HG03280 (cell line): ENCODE data around the gene AURKAIP1.
A peak's percentile ranks its signal among the peaks of the same experiment; 100 is the strongest.

ENCODE experiments used
- ATAC-seq: cut with Tn5 transposase; IDR thresholded peaks from one replicate; pipeline ENCODE4 v1.9.1; 2021; ENCODE audit warnings: mild to moderate bottlenecking, moderate library complexity; ENCODE audit not compliant: unreplicated experiment

Gene AURKAIP1

GRCh38 chr1:1335283-1335682 lies 39.7 kb downstream of the AURKAIP1 start:
- ATAC-seq, result no peak

GRCh38 chr1:1334835-1335234 lies 40.2 kb downstream of the AURKAIP1 start:
- ATAC-seq, result no peak

GRCh38 chr1:1333551-1334241 lies 41.3 kb downstream of the AURKAIP1 start:
- no peak for ATAC-seq

GRCh38 chr1:1332774-1333480 lies 42.1 kb downstream of the AURKAIP1 start:
- ATAC-seq, result no peak

GRCh38 chr1:1332031-1332755 lies 42.8 kb downstream of the AURKAIP1 start:
- ATAC-seq, result no peak

DNA sequence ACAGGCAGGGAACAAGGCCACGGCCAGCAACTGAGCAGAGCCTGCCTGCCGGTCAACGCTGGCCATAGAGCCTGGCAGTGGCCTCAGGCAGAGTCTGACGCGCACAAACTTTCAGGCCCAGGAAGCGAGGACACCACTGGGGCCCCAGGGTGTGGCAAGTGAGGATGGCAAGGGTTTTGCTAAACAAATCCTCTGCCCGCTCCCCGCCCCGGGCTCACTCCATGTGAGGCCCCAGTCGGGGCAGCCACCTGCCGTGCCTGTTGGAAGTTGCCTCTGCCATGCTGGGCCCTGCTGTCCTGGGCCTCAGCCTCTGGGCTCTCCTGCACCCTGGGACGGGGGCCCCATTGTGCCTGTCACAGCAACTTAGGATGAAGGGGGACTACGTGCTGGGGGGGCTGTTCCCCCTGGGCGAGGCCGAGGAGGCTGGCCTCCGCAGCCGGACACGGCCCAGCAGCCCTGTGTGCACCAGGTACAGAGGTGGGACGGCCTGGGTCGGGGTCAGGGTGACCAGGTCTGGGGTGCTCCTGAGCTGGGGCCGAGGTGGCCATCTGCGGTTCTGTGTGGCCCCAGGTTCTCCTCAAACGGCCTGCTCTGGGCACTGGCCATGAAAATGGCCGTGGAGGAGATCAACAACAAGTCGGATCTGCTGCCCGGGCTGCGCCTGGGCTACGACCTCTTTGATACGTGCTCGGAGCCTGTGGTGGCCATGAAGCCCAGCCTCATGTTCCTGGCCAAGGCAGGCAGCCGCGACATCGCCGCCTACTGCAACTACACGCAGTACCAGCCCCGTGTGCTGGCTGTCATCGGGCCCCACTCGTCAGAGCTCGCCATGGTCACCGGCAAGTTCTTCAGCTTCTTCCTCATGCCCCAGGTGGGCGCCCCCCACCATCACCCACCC lies 43.7 kb downstream of the AURKAIP1 start, which contains the start of gene TAS1R3:
TAS1R3 (plus strand) TSS at position 213 of the 898 bp plus-strand sequence; CDS start at position 279, 66 bp downstream.
- ATAC-seq, result no peak

DNA sequence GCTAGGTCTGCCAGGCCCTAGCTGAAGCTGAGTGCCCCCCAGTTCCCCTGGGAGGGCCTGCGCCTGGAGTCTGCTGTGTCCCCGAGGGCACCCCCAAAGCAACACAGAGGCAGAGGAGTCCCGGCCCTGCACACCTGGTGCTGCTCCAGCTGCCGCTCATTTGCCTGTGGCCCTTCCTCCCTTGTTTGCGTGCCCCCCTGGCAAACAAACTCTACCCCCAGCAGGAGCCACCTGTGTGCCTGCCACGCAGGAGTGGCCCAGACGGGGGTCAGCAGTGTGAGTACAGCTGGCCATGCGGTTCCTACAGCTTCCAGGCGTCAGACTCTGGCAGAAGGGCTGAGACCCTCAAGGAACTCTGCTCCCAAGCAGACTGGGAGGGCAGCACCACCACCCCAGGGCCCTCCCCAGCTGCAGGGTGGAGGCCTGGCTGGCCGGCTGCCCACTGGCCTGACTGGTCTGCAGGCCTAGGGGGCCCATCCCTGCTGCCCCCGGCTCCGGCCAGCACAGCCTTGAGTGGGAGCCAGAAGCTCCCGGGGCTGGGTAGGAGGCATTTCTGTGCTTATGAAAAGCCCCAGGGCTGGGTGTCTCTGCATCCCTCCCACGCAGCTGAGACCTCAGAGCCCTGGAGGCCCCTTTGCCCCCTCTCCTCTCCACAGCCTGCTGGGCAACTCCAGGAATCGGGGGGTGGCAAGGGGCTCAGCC lies 44.5 kb downstream of the AURKAIP1 start:
- ATAC-seq, result no peak

GRCh38 chr1:1329304-1330210 lies 45.5 kb downstream of the AURKAIP1 start:
- ATAC-seq, result no peak

DNA sequence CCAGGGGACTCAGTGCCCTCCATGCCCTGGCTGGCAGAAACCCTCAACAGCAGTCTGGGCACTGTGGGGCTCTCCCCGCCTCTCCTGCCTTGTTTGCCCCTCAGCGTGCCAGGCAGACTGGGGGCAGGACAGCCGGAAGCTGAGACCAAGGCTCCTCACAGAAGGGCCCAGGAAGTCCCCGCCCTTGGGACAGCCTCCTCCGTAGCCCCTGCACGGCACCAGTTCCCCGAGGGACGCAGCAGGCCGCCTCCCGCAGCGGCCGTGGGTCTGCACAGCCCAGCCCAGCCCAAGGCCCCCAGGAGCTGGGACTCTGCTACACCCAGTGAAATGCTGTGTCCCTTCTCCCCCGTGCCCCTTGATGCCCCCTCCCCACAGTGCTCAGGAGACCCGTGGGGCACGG lies 46.8 kb downstream of the AURKAIP1 start:
- ATAC-seq, result no peak

DNA sequence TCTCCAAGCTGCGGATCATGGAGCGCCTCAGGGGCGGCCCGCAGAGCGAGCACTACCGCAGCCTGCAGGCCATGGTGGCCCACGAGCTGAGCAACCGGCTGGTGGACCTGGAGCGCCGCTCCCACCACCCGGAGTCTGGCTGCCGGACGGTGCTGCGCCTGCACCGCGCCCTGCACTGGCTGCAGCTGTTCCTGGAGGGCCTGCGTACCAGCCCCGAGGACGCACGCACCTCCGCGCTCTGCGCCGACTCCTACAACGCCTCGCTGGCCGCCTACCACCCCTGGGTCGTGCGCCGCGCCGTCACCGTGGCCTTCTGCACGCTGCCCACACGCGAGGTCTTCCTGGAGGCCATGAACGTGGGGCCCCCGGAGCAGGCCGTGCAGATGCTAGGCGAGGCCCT lies 47.7 kb downstream of the AURKAIP1 start:
- no peak for ATAC-seq

- ATAC-seq, result no peak
These were observed 48.9 kb downstream of the AURKAIP1 start for GRCh38 chr1:1326075-1326605.

GRCh38 chr1:1325288-1326074 lies 49.5 kb downstream of the AURKAIP1 start:
- ATAC-seq, result no peak

GRCh38 chr1:1324524-1325287 lies 50.3 kb downstream of the AURKAIP1 start, which contains the start of the genes CPTP and INTS11:
Gene CPTP (plus strand): TSS chr1:1324802. CDS start chr1:1326911, 2,109 bp downstream.
Gene INTS11 (minus strand): TSS chr1:1324660. CDS start chr1:1324608, 52 bp downstream.
- peak; percentile 81 for ATAC-seq

- peak; percentile 37 for ATAC-seq
These were observed 50.9 kb downstream of the AURKAIP1 start for GRCh38 chr1:1324084-1324523.
